ENCODE results near the gene CCNY.

Gene CCNY

DNA sequence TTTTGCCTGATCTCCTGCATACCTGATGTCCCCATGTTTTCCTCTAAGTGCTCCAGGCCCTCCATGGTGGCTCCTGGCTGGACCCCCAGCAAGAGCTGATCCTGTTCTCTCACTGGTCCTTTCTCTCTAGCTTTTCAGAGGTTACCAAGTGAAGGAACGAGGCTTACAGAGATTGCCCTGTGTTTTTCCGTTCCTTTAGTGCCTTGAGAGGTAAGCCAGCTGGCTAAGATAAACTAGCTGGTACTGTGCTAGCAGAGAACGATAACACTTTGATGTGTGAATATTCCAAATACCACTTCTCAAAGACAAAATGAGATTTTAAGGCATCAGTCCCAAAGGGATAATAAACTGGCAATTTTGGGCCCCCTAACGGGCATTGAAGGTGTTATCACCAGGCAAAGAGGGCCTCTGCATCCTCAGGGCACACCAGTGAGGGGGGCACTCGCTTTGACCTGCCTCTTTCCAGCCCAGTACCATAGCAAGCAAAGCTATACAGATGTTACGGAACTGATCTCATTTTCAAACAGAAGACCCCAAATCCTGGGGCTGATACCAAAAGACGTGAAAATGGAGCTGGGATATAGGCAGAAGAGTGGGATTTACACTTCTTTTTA is 8.4 kb upstream of the CCNY start:
- Histone ChIP-seq H3K9me3 (replicated peaks; ENCODE audit: insufficient read depth, low read length) (no peaks in the 10 kb centered on the region), H2AFZ (ENCODE audit: low read length) (no peak overlapping the region), H3K4me1 (ENCODE audit: low read length) (no peaks in the 10 kb centered on the region), H4K20me1 (ENCODE audit: insufficient read depth, low read length) (no peaks in the 10 kb centered on the region), H3K36me3 (replicated peaks; ENCODE audit: insufficient read depth, low read length) (no peaks in the 10 kb centered on the region), H3F3A (ENCODE audit: insufficient read depth, low read length) (no peaks in the 10 kb centered on the region), H3K4me3 (ENCODE audit: low read length) (no peak overlapping the region), H3K4me2 (ENCODE audit: low read depth, low read length) (no peak overlapping the region), H3K27me3 (replicated peaks; ENCODE audit: insufficient read depth, low read length) (no peaks in the 10 kb centered on the region), H3K27ac (ENCODE audit: low read length) (no peak overlapping the region), H3K9me2 (replicated peaks; ENCODE audit: insufficient read depth, low read length) (no peaks in the 10 kb centered on the region), H3K79me2 (ENCODE audit: low read length) (peaks cover 41% of the 10 kb centered on the region), H3K9ac (ENCODE audit: low read length) (no peak overlapping the region)
- TF ChIP-seq EZH2 (optimal IDR thresholded peaks at IDR 0.05; ENCODE audit: low read depth, low read length) (no peak), EZH2phosphoT487 (IDR thresholded peaks at IDR 0.05; ENCODE audit: low read length) (no peak)
- TF ChIP-seq, protein P1, sequence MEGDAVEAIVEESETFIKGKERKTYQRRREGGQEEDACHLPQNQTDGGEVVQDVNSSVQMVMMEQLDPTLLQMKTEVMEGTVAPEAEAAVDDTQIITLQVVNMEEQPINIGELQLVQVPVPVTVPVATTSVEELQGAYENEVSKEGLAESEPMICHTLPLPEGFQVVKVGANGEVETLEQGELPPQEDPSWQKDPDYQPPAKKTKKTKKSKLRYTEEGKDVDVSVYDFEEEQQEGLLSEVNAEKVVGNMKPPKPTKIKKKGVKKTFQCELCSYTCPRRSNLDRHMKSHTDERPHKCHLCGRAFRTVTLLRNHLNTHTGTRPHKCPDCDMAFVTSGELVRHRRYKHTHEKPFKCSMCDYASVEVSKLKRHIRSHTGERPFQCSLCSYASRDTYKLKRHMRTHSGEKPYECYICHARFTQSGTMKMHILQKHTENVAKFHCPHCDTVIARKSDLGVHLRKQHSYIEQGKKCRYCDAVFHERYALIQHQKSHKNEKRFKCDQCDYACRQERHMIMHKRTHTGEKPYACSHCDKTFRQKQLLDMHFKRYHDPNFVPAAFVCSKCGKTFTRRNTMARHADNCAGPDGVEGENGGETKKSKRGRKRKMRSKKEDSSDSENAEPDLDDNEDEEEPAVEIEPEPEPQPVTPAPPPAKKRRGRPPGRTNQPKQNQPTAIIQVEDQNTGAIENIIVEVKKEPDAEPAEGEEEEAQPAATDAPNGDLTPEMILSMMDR (IDR thresholded peaks at IDR 0.05; ENCODE audit: low read length): no peak
- DNase-seq: no peak

DNA sequence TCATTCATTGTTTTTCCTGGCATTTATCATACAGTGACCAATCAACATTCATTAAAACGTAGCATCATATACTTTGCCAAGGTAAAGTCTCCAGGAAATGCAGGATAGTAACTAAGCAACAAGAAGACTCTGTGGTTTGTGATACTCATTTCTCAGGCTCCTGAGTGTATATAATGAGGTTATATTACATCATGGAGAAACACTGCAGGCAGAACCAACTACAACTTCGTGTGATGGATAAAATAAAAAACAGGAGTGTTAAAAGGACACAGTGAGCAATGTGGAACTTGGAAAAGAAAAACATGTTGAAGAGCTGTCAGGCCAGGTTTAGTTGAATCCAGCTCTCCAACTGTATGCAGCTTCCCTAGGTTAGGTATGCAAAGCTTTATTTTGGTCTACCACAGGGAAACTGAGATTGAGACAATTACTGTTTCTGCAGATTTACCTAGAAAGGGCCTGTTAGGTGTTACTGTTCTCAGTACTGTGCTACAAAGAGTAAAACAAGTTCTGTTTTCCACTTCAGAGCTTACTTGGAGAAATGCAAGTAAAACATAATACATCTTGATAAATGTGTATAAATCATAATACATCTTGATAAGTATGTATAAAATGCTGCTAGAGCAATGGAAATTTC is 7.8 kb upstream of the CCNY start:
- TF ChIP-seq EZH2phosphoT487 (IDR thresholded peaks at IDR 0.05; ENCODE audit: low read length) (no peak), EZH2 (optimal IDR thresholded peaks at IDR 0.05; ENCODE audit: low read depth, low read length) (no peak)
- TF ChIP-seq, protein P1 (IDR thresholded peaks at IDR 0.05; ENCODE audit: low read length): no peak
- Histone ChIP-seq H3F3A (ENCODE audit: insufficient read depth, low read length) (no peaks in the 10 kb centered on the region), H3K4me1 (ENCODE audit: low read length) (no peaks in the 10 kb centered on the region), H3K4me3 (ENCODE audit: low read length) (no peak overlapping the region), H4K20me1 (ENCODE audit: insufficient read depth, low read length) (no peaks in the 10 kb centered on the region), H3K36me3 (replicated peaks; ENCODE audit: insufficient read depth, low read length) (no peaks in the 10 kb centered on the region), H3K9ac (ENCODE audit: low read length) (no peak overlapping the region), H2AFZ (ENCODE audit: low read length) (no peak overlapping the region), H3K27me3 (replicated peaks; ENCODE audit: insufficient read depth, low read length) (no peaks in the 10 kb centered on the region), H3K79me2 (ENCODE audit: low read length) (peaks cover 48% of the 10 kb centered on the region), H3K27ac (ENCODE audit: low read length) (no peak overlapping the region), H3K9me3 (replicated peaks; ENCODE audit: insufficient read depth, low read length) (no peaks in the 10 kb centered on the region), H3K9me2 (replicated peaks; ENCODE audit: insufficient read depth, low read length) (no peaks in the 10 kb centered on the region), H3K4me2 (ENCODE audit: low read depth, low read length) (no peak overlapping the region)
- no peak for DNase-seq

DNA sequence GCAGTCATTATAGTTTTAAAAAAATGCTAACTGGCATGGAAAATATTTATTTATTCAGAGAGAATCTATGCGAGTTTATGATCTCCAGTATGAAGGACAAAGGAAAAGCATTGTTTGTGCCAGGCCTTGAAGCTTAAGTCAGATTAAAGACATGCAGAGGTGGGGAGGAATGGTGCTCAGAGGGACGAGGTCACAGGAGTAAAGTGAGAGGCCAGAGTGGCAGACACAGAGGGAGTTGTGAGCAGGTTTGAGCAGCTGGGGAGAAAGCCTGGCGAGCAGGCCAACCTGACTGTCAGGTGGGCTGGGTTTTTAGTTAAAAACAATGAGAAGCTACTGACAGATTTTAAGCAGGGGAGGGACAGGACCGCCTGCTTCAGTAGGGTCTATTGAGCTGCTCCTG is 6.8 kb upstream of the CCNY start:
- Histone ChIP-seq H3K36me3 (replicated peaks; ENCODE audit: insufficient read depth, low read length) (no peaks in the 10 kb centered on the region), H3K4me1 (ENCODE audit: low read length) (no peaks in the 10 kb centered on the region), H4K20me1 (ENCODE audit: insufficient read depth, low read length) (no peaks in the 10 kb centered on the region), H2AFZ (ENCODE audit: low read length) (no peak overlapping the region), H3K4me2 (ENCODE audit: low read depth, low read length) (no peak overlapping the region), H3K4me3 (ENCODE audit: low read length) (no peak overlapping the region), H3K79me2 (ENCODE audit: low read length) (peaks cover 58% of the 10 kb centered on the region), H3K9ac (ENCODE audit: low read length) (no peak overlapping the region), H3K9me2 (replicated peaks; ENCODE audit: insufficient read depth, low read length) (no peaks in the 10 kb centered on the region), H3F3A (ENCODE audit: insufficient read depth, low read length) (no peaks in the 10 kb centered on the region), H3K27me3 (replicated peaks; ENCODE audit: insufficient read depth, low read length) (no peaks in the 10 kb centered on the region), H3K9me3 (replicated peaks; ENCODE audit: insufficient read depth, low read length) (no peaks in the 10 kb centered on the region), H3K27ac (ENCODE audit: low read length) (no peak overlapping the region)
- no peak for DNase-seq
- no peak for TF ChIP-seq EZH2 (optimal IDR thresholded peaks at IDR 0.05; ENCODE audit: low read depth, low read length)
- TF ChIP-seq, protein P1 (IDR thresholded peaks at IDR 0.05; ENCODE audit: low read length): no peak
- TF ChIP-seq EZH2phosphoT487 (IDR thresholded peaks at IDR 0.05; ENCODE audit: low read length): no peak

Data from MM.1S (cell line).